ENCODE data around the gene SSH2. TPM values are rescaled to one million over a fixed set of nuclear protein-coding genes. Genes with fewer than 3 reads are reported as not detected.
"Not testable (repeated sequence)": the region's sequence is repeated elsewhere in the genome, so short reads cannot be mapped to it uniquely, and the experiment has no call there.

Gene SSH2
- polyA plus RNA-seq, 1 donor from 2014 or later, result 16.6 TPM

DNA sequence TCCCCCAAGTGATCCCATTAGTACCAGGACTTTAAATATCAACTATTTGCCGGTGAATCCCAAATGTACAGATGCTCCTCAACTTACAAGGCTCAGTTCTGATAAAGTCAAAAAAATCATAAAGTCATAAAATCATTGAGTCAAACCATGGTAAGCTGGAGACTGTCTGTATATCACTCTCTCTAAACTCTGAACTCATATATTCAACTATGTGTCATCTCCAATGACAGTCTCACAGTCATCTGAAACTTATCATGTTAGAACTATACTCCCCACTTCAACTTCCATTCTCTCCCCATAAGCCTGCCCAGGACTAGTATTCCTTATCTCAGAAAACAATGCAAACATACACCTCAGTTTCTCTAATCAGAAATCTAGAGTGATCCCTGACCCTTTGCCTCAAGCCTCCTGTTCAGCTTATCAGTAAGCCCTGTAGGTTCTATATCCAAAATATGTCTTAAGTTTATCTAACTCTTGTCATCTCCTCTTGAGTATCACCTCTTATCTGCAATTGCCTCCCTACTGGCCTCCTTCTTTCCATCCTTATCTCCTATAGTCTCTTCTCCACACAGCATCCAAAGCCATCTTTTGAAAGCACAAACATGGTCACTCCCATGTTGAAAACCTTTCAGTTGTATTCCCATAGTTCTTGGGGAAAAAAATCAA lies 55.0 kb downstream of the SSH2 start:
- no peaks in the 10 kb centered on the region for H3K36me3 ChIP-seq (ENCODE audit: insufficient read depth, low read length)
- H3K9me2 ChIP-seq (ENCODE audit: insufficient read depth, low read length), result no peaks in the 10 kb centered on the region
- no peaks in the 10 kb centered on the region for H3K27me3 ChIP-seq (ENCODE audit: insufficient read depth, low read depth, low read length)
- H3K27ac ChIP-seq (ENCODE audit: low read length), result no peak overlapping the region
- H3K9ac ChIP-seq (ENCODE audit: low read length), result no peak overlapping the region
- no peaks in the 10 kb centered on the region for H4K20me1 ChIP-seq (ENCODE audit: insufficient read depth)
- H3K4me3 ChIP-seq (ENCODE audit: low read length), result no peak overlapping the region
- peaks cover 44% of the 10 kb centered on the region for H3K79me2 ChIP-seq (replicated peaks; ENCODE audit: insufficient read depth, low read length)
- TF ChIP-seq RAD21 (conservative IDR thresholded peaks at IDR 0.05) (no peak), EP300 (conservative IDR thresholded peaks at IDR 0.05; ENCODE audit: poor library complexity, severe bottlenecking) (no peak), EZH2 (IDR thresholded peaks at IDR 0.05; ENCODE audit: borderline replicate concordance, insufficient read depth, low read length, poor library complexity, severe bottlenecking) (no peak), TAF1 (IDR thresholded peaks at IDR 0.05; ENCODE audit: low read depth) (no peak), SMC3 (conservative IDR thresholded peaks at IDR 0.05; ENCODE audit: poor library complexity) (no peak), POLR2AphosphoS5 (IDR thresholded peaks at IDR 0.05) (no peak), MXI1 (conservative IDR thresholded peaks at IDR 0.05; ENCODE audit: poor library complexity, severe bottlenecking) (no peak)
- TF ChIP-seq, protein P1, sequence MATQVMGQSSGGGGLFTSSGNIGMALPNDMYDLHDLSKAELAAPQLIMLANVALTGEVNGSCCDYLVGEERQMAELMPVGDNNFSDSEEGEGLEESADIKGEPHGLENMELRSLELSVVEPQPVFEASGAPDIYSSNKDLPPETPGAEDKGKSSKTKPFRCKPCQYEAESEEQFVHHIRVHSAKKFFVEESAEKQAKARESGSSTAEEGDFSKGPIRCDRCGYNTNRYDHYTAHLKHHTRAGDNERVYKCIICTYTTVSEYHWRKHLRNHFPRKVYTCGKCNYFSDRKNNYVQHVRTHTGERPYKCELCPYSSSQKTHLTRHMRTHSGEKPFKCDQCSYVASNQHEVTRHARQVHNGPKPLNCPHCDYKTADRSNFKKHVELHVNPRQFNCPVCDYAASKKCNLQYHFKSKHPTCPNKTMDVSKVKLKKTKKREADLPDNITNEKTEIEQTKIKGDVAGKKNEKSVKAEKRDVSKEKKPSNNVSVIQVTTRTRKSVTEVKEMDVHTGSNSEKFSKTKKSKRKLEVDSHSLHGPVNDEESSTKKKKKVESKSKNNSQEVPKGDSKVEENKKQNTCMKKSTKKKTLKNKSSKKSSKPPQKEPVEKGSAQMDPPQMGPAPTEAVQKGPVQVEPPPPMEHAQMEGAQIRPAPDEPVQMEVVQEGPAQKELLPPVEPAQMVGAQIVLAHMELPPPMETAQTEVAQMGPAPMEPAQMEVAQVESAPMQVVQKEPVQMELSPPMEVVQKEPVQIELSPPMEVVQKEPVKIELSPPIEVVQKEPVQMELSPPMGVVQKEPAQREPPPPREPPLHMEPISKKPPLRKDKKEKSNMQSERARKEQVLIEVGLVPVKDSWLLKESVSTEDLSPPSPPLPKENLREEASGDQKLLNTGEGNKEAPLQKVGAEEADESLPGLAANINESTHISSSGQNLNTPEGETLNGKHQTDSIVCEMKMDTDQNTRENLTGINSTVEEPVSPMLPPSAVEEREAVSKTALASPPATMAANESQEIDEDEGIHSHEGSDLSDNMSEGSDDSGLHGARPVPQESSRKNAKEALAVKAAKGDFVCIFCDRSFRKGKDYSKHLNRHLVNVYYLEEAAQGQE (IDR thresholded peaks at IDR 0.05; ENCODE audit: borderline replicate concordance), result no peak
- TF ChIP-seq, protein P2, sequence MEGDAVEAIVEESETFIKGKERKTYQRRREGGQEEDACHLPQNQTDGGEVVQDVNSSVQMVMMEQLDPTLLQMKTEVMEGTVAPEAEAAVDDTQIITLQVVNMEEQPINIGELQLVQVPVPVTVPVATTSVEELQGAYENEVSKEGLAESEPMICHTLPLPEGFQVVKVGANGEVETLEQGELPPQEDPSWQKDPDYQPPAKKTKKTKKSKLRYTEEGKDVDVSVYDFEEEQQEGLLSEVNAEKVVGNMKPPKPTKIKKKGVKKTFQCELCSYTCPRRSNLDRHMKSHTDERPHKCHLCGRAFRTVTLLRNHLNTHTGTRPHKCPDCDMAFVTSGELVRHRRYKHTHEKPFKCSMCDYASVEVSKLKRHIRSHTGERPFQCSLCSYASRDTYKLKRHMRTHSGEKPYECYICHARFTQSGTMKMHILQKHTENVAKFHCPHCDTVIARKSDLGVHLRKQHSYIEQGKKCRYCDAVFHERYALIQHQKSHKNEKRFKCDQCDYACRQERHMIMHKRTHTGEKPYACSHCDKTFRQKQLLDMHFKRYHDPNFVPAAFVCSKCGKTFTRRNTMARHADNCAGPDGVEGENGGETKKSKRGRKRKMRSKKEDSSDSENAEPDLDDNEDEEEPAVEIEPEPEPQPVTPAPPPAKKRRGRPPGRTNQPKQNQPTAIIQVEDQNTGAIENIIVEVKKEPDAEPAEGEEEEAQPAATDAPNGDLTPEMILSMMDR (IDR thresholded peaks at IDR 0.05; ENCODE audit: poor library complexity, severe bottlenecking), result no peak
- no peak overlapping the region for H2AFZ ChIP-seq (ENCODE audit: low read depth, low read length)
- no peak overlapping the region for H3K4me2 ChIP-seq (ENCODE audit: low read length)
- no peaks in the 10 kb centered on the region for H3F3A ChIP-seq (ENCODE audit: insufficient read depth, low read length, poor library complexity, severe bottlenecking)
- H3K9me3 ChIP-seq (ENCODE audit: low read length), result no peaks in the 10 kb centered on the region

DNA sequence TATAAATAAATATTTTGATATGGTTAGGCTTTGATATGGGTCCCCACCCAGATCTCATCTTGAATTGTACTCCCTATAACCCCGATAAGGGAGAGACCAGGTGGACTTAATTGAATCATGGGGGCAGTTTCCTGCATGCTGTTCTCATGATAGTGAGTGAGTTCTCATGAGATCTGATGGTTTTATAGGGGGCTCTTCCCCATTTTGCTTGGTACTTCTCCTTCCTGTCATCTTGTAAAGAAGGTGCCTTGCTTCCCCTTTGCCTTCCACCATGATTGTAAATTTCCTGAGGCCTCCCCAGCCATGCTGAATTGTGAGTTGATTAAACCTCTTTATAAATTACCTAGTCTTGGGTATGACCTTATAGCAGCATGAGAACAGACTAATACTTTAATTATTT lies 55.7 kb downstream of the SSH2 start:
- not testable (repeated sequence) for H3F3A ChIP-seq (ENCODE audit: insufficient read depth, low read length, poor library complexity, severe bottlenecking); H3K9ac ChIP-seq (ENCODE audit: low read length); H3K36me3 ChIP-seq (ENCODE audit: insufficient read depth, low read length); H3K4me3 ChIP-seq (ENCODE audit: low read length); H2AFZ ChIP-seq (ENCODE audit: low read depth, low read length); H3K27me3 ChIP-seq (ENCODE audit: insufficient read depth, low read depth, low read length); H3K27ac ChIP-seq (ENCODE audit: low read length); H4K20me1 ChIP-seq (ENCODE audit: insufficient read depth); H3K9me3 ChIP-seq (ENCODE audit: low read length); H3K9me2 ChIP-seq (ENCODE audit: insufficient read depth, low read length); H3K4me2 ChIP-seq (ENCODE audit: low read length)
- H3K79me2 ChIP-seq (replicated peaks; ENCODE audit: insufficient read depth, low read length), result peaks cover 45% of the 10 kb centered on the region

All from neural cell (in vitro differentiated cells).